ENCODE data around the gene HAGHL.

- TF ChIP-seq, protein P1, sequence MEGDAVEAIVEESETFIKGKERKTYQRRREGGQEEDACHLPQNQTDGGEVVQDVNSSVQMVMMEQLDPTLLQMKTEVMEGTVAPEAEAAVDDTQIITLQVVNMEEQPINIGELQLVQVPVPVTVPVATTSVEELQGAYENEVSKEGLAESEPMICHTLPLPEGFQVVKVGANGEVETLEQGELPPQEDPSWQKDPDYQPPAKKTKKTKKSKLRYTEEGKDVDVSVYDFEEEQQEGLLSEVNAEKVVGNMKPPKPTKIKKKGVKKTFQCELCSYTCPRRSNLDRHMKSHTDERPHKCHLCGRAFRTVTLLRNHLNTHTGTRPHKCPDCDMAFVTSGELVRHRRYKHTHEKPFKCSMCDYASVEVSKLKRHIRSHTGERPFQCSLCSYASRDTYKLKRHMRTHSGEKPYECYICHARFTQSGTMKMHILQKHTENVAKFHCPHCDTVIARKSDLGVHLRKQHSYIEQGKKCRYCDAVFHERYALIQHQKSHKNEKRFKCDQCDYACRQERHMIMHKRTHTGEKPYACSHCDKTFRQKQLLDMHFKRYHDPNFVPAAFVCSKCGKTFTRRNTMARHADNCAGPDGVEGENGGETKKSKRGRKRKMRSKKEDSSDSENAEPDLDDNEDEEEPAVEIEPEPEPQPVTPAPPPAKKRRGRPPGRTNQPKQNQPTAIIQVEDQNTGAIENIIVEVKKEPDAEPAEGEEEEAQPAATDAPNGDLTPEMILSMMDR (IDR thresholded peaks at IDR 0.05; ENCODE audit: borderline replicate concordance, extremely low read depth, low read length, poor library complexity, severe bottlenecking) = no peak
- TF ChIP-seq EZH2 (IDR thresholded peaks at IDR 0.05; ENCODE audit: borderline replicate concordance, low read depth, low read length, severe bottlenecking) = no peak
Measured at GRCh38 chr16:734208-734980, 7.5 kb downstream of the HAGHL start.
